Measurements from ENCODE around the gene GATA5. TPM values are rescaled to one million over a fixed set of nuclear protein-coding genes. Genes with fewer than 3 reads are reported as not detected.

Gene GATA5
- total RNA-seq, 1 experiment from 2014 or later, result not detected

DNA sequence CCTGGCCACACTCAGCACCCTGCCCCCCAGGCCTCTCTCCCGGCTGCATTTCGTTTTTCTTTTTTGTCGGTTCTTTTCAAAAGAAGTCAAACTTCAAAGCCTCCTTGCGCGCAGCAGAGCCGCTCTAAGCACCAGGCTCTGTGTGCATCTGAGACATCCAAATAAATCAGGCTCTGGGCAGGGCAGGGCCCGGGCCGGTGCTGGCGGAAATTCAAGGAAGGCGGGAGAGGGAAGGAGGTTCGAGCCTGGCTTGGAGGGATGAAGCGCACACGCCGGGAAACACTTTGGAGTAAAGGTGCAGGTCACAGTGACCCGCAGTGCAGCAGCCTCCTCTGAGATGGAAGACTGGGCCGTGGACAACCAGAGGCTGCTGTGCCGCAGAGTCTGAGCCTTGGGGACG, 5.8 kb downstream of the GATA5 start:
- no peak overlapping the region for H3K27ac Mint-ChIP-seq (ENCODE audit: unreplicated experiment)
- CTCF ChIA-PET, result no interaction called here

DNA sequence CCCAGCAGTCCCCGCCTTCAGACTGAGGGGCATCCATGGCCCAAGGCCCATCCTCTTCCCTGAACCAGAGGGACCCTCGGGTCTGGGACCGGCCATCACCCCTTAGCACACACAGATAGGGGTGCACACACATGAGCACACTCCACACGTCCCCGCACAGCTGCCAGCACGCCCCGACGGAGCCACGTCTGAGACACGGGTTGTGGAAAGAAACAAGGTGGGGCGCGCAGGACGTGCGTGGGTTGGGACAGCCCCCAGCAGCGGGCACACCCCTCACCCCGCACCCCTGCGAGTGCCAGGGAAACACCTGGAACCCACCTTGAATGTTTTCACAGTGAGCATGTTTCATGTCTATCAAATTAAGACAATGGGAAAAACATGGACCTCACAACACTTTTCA, 6.4 kb downstream of the GATA5 start:
- TF ChIP-seq, protein P1, sequence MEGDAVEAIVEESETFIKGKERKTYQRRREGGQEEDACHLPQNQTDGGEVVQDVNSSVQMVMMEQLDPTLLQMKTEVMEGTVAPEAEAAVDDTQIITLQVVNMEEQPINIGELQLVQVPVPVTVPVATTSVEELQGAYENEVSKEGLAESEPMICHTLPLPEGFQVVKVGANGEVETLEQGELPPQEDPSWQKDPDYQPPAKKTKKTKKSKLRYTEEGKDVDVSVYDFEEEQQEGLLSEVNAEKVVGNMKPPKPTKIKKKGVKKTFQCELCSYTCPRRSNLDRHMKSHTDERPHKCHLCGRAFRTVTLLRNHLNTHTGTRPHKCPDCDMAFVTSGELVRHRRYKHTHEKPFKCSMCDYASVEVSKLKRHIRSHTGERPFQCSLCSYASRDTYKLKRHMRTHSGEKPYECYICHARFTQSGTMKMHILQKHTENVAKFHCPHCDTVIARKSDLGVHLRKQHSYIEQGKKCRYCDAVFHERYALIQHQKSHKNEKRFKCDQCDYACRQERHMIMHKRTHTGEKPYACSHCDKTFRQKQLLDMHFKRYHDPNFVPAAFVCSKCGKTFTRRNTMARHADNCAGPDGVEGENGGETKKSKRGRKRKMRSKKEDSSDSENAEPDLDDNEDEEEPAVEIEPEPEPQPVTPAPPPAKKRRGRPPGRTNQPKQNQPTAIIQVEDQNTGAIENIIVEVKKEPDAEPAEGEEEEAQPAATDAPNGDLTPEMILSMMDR (IDR thresholded peaks at IDR 0.05; ENCODE audit: unreplicated experiment), result no peak
- BruUV-seq (replicated peaks), result no TSS peak
- Mint-ChIP-seq H3K27me3 (ENCODE audit: unreplicated experiment) (peaks cover 86% of the 10 kb centered on the region), H3K27ac (ENCODE audit: unreplicated experiment) (no peak overlapping the region), H3K9me3 (ENCODE audit: low read depth, unreplicated experiment) (no peaks in the 10 kb centered on the region), H3K4me1 (ENCODE audit: low read depth, unreplicated experiment) (no peaks in the 10 kb centered on the region), H3K36me3 (ENCODE audit: insufficient read depth, unreplicated experiment) (peaks cover 6% of the 10 kb centered on the region), H3K4me3 (ENCODE audit: low read depth, unreplicated experiment) (no peak overlapping the region)
- CTCF ChIA-PET, result no interaction called here
- no peak for DNase-seq
- intact Hi-C loops (cut with micrococcal nuclease; ENCODE audit: unreplicated experiment), result no loop called here

More for the DNA sequence above, 5.8 kb downstream of the GATA5 start:
- no peaks in the 10 kb centered on the region for H3K9me3 Mint-ChIP-seq (ENCODE audit: low read depth, unreplicated experiment)
- H3K4me3 Mint-ChIP-seq (ENCODE audit: low read depth, unreplicated experiment), result no peak overlapping the region
- intact Hi-C loops (cut with micrococcal nuclease; ENCODE audit: unreplicated experiment), result no loop called here
- BruUV-seq (replicated peaks), result no TSS peak
- peaks cover 6% of the 10 kb centered on the region for H3K36me3 Mint-ChIP-seq (ENCODE audit: insufficient read depth, unreplicated experiment)
- no peak for DNase-seq
- H3K4me1 Mint-ChIP-seq (ENCODE audit: low read depth, unreplicated experiment), result no peaks in the 10 kb centered on the region
- H3K27me3 Mint-ChIP-seq (ENCODE audit: unreplicated experiment), result peaks cover 79% of the 10 kb centered on the region
- TF ChIP-seq, protein P1 (IDR thresholded peaks at IDR 0.05; ENCODE audit: unreplicated experiment), result no peak

DNA sequence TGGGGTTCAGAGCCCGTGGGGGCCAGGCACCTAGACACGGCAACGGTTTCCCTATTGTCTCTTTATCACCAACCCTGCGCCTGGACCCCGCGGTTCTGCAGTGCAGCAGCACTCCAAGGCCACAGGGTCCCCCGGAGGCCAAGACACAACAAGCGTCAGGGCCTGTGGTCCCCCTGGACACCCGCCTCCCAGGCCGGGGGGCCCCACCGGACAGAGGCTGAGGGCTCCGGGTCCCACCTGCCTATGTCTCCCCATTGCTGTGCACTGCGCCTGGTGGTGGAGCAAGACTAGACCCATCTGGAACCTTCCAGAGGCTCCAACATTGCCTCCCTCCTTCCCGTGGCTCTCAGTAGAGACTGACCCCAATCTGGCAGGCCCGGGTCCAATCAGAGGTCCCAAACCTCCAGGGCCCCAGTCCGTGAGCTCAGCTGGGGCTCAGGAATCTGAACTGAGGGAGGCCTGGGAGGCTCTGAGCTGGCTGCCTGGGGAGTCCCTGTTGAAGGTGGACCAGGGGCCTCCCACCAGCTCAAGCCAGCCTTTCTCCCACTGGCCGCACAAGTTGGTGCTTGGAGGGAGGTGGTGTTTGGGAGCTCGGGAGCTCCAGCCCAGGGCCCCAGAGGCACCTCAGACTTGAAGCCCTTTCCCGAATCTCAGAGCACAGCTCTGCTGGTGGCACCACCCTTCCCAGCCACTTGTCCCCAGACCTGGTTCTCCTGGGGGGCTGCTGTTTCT, 8.8 kb downstream of the GATA5 start:
- BruUV-seq (replicated peaks), result no TSS peak
- H3K9me3 Mint-ChIP-seq (ENCODE audit: low read depth, unreplicated experiment), result no peaks in the 10 kb centered on the region
- no peak overlapping the region for H3K27ac Mint-ChIP-seq (ENCODE audit: unreplicated experiment)
- no peak for DNase-seq
- peaks cover 6% of the 10 kb centered on the region for H3K36me3 Mint-ChIP-seq (ENCODE audit: insufficient read depth, unreplicated experiment)
- intact Hi-C loops (cut with micrococcal nuclease; ENCODE audit: unreplicated experiment), result no loop called here
- peaks cover 81% of the 10 kb centered on the region for H3K27me3 Mint-ChIP-seq (ENCODE audit: unreplicated experiment)
- H3K4me1 Mint-ChIP-seq (ENCODE audit: low read depth, unreplicated experiment), result no peaks in the 10 kb centered on the region
- CTCF ChIA-PET, result interaction anchor here (0.9 kb wide), 1 partner anchor 57 kb away, joined by 3 read pairs; no protein-coding TSS in a partner anchor
- no peak overlapping the region for H3K4me3 Mint-ChIP-seq (ENCODE audit: low read depth, unreplicated experiment)
- TF ChIP-seq, protein P1 (IDR thresholded peaks at IDR 0.05; ENCODE audit: unreplicated experiment), result no peak

DNA sequence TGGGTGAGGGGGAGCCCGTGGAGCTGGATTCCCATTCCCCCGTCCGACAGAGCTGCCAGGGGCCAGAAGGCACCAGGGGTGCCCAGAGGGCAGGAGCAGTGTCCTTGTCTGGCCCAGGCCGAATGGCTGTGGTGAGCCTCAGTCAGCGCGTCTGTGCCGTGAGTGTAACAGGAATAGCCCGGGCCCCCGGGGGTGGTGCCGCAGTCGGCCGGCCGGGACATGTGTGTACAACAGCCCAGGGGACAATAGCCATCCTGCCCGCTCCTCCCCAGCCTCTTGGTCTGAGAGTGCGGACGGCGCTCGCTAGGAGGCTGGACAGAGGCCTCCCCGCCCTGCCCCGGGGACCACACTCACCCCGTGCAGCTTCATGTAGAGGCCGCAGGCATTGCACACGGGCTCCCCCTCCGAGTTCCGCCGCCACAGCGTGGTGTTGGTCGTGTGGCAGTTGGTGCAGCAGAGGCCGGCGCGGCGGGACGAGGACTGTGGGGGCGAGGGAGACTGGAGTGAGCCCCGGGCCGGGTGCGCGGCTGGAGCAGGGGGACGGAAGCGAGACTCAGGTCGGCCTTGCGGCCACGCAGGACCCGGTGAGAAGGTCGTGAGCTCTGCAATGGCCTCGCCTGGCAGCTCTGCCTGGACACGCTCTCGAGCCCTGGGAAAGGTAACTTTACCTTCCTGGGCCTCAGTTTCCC, 9.6 kb downstream of the GATA5 start:
- TF ChIP-seq, protein P1 (IDR thresholded peaks at IDR 0.05; ENCODE audit: unreplicated experiment), result no peak
- Mint-ChIP-seq H3K4me1 (ENCODE audit: low read depth, unreplicated experiment) (no peaks in the 10 kb centered on the region), H3K9me3 (ENCODE audit: low read depth, unreplicated experiment) (no peaks in the 10 kb centered on the region), H3K4me3 (ENCODE audit: low read depth, unreplicated experiment) (no peak overlapping the region), H3K27ac (ENCODE audit: unreplicated experiment) (no peak overlapping the region), H3K36me3 (ENCODE audit: insufficient read depth, unreplicated experiment) (peaks cover 6% of the 10 kb centered on the region), H3K27me3 (ENCODE audit: unreplicated experiment) (peaks cover 79% of the 10 kb centered on the region)
- BruUV-seq (replicated peaks), result no TSS peak
- DNase-seq, result no peak
- intact Hi-C loops (cut with micrococcal nuclease; ENCODE audit: unreplicated experiment), result no loop called here
- CTCF ChIA-PET, result no interaction called here
